Keratinocyte (primary cell): ENCODE results near the gene DIAPH3.

Experiments
- CTCF ChIP-seq, 3 experiments: IDR thresholded peaks in 1 of 3; conservative IDR thresholded peaks in 1 of 3; optimal IDR thresholded peaks in 1 of 3; 2 replicates in 2 of 3; 3 replicates in 1 of 3; pipeline versions ENCODE3 to v1.5.1; 2011; ENCODE audit warnings: low read length in 3 of 3, mild to moderate bottlenecking in 3 of 3, moderate library complexity in 2 of 3, control low read depth in 1 of 3, inconsistent platforms in 1 of 3; ENCODE audit not compliant: insufficient read depth in 2 of 3; ENCODE audit errors: extremely low read depth in 1 of 3
- EZH2 ChIP-seq: IDR thresholded peaks from one replicate; pipeline ENCODE4 v1.6.1; 2012; ENCODE audit warnings: inconsistent platforms, mild to moderate bottlenecking, low read length, moderate library complexity

- TF ChIP-seq CTCF (optimal IDR thresholded peaks at IDR 0.05 in 1 of 3, IDR thresholded peaks at IDR 0.05 in 1 of 3, conservative IDR thresholded peaks at IDR 0.05 in 1 of 3; ENCODE audit: extremely low read depth in 1 of 3, insufficient read depth in 2 of 3, low read length in 3 of 3) (no peak), EZH2 (no peak)
Observed at GRCh38 chr13:60095300-60095699, 68.4 kb downstream of the DIAPH3 start.
